ENCODE measurements around the gene HOXC6.

HOXC6 gene

GRCh38 chr12:53990311-53991076, 37.7 kb upstream of the HOXC6 start:
- no peak for DNase-seq

GRCh38 chr12:53991077-53991460, 37.2 kb upstream of the HOXC6 start:
- no peak for DNase-seq

- no peak for DNase-seq
These were observed 35.8 kb upstream of the HOXC6 start for GRCh38 chr12:53992377-53992889.

GRCh38 chr12:53993162-53994008, 34.9 kb upstream of the HOXC6 start:
- no peak for DNase-seq

GRCh38 chr12:53994009-53994263, 34.3 kb upstream of the HOXC6 start:
- DNase-seq = no peak

GRCh38 chr12:53994264-53995001, 33.8 kb upstream of the HOXC6 start:
- no peak for DNase-seq

GRCh38 chr12:53995002-53995377, 33.2 kb upstream of the HOXC6 start:
- DNase-seq = no peak

GRCh38 chr12:53995378-53996239, 32.6 kb upstream of the HOXC6 start:
- DNase-seq = no peak

- DNase-seq = no peak
These were observed 31.7 kb upstream of the HOXC6 start for GRCh38 chr12:53996240-53997203.

GRCh38 chr12:53997204-53998109, 30.8 kb upstream of the HOXC6 start:
- DNase-seq = no peak

GRCh38 chr12:53998110-53998899, 29.9 kb upstream of the HOXC6 start:
- no peak for DNase-seq

- DNase-seq = no peak
These were observed 29.4 kb upstream of the HOXC6 start for GRCh38 chr12:53998900-53999236.

- no peak for DNase-seq
These were observed 28.6 kb upstream of the HOXC6 start for GRCh38 chr12:53999559-54000115.

- DNase-seq = no peak
These were observed 27.8 kb upstream of the HOXC6 start, which contains the start of gene HOXC9 for GRCh38 chr12:54000116-54001114. Gene HOXC9, plus strand, starts transcription at chr12:54000161. Its CDS starts 28 bp downstream, at chr12:54000189.

- DNase-seq = no peak
These were observed 26.7 kb upstream of the HOXC6 start for GRCh38 chr12:54001283-54002187.

GRCh38 chr12:54002278-54002914, 25.8 kb upstream of the HOXC6 start:
- DNase-seq = no peak
